Psoas muscle (tissue), 8 donors: Measurements from ENCODE around the gene CBLL2. TPM values are rescaled to one million over a fixed set of nuclear protein-coding genes. Genes with fewer than 3 reads are reported as not detected.

ENCODE experiments used
- ATAC-seq, 4 donors: fragments of 200-7000 bp; cut with Tn5 transposase; one replicate each; pipeline ENCODE4 v1.9.1; 2020; ENCODE audit warnings: moderate library complexity in 3 of 4, mild to moderate bottlenecking in 2 of 4
- DNase-seq, 2 donors: peaks; one replicate each; pipeline ENCODE4 v3.0.0-alpha.2; 2020
- H3K27ac ChIP-seq: fragments of 200-600 bp; one replicate; pipeline ENCODE4 v1.8.0; 2022
- H3K27me3 ChIP-seq, 3 donors: fragments of 200-600 bp in 1 of 3; one replicate each; pipeline versions ENCODE4 v1.6.1 to v1.8.0; 2013 to 2022; ENCODE audit warnings: low read length in 2 of 3, mild to moderate bottlenecking in 2 of 3, moderate library complexity in 1 of 3; ENCODE audit not compliant: insufficient read depth in 3 of 3
- H3K36me3 ChIP-seq, 2 donors: fragments of 200-600 bp in 1 of 2; one replicate each; pipeline versions ENCODE4 v1.6.1 to v1.8.0; 2013 to 2022; ENCODE audit warnings: low read depth in 1 of 2, mild to moderate bottlenecking in 1 of 2, moderate library complexity in 1 of 2; ENCODE audit not compliant: insufficient read depth in 1 of 2
- H3K4me1 ChIP-seq: fragments of 200-600 bp; one replicate; pipeline ENCODE4 v1.8.0; 2022
- H3K4me3 ChIP-seq: fragments of 200-600 bp; one replicate; pipeline ENCODE4 v1.8.0; 2022; ENCODE audit warnings: mild to moderate bottlenecking
- H3K9me3 ChIP-seq: fragments of 200-600 bp; one replicate; pipeline ENCODE4 v1.8.0; 2022
- WGBS, 3 donors: extraction: QIAGEN DNeasy Blood & Tissue Kit; methylation state at CpG; one replicate each; pipeline versions ENCODE4 v1.1.6 to v1.1.7; 2013; 5-methylcytosine and 5-hydroxymethylcytosine counted together
- intact Hi-C, 2 donors: fragments of 100-400 bp; cut with DNase I; formaldehyde crosslinking; loops; one replicate each; pipeline versions ENCODE4 v1.11.0 to v1.14.2; 2022
- polyA plus RNA-seq, 3 donors: library from polyadenylated mRNA; stranded (reverse); fragments of 200-250 nt; gene quantifications; one replicate each; pipeline ENCODE4 v1.2.3, GENCODE V29; 2013
- total RNA-seq, 4 donors: library from RNA; stranded (reverse); fragmentation: NEBNext Ultra II Directional in 2 of 4; extraction: Animal tissue kit (Norgen Biotek cat#: 25700) in 2 of 4; gene quantifications; one replicate each; pipeline versions ENCODE4 v1.2.1 to v1.2.4, GENCODE V29; 2021 to 2023
- TF ChIP-seq, protein P1 (sequence below): fragments of 200-600 bp; IDR thresholded peaks from one replicate; pipeline ENCODE4 v1.8.0; 2022; ENCODE audit warnings: antibody characterized with exemption
- donor health status: healthy with polysubstance abuse.
- donor health status: DM: no; HTN: no; CAD: no; lungs with moderate emphysema.
- donor health status: Bipolar disorder and iron deficiency.
- donor health status: healthy.
- donor health status: DM: yes; HTN: yes; CAD: no.
- donor health status: DM: no; HTN: no; CAD: no.
- donor health status: DM: no; HTN: no; CAD: no.
- donor health status: DM: yes; HTN: yes; CAD: no.

The CBLL2 gene
- total and polyA plus RNA-seq, 7 donors = not detected

DNA sequence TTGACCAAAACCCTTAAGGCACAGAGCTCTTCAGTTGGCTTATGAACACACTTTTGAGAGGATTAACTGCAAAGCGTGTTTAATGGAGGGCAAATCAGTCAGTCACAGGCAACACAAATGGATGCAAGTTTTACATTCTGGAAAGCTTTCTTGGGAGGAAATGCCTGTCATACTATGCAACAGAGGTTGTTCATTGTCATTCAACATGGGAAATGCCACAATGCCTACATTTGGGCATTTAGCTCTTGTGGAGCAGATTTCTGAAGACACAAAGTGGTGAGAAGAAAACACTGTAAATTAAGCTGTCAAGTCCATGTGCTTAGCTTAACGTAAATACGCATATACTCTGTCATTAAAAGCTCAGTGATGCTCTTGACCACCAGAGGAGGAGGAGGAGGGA lies 41.1 kb downstream of the CBLL2 start:
- Histone ChIP-seq H3K4me3 (no peak overlapping the region), H3K36me3 (no peaks in the 10 kb centered on the region), H3K9me3 (no peaks in the 10 kb centered on the region), H3K27me3 (no peaks in the 10 kb centered on the region), H3K27ac (no peak overlapping the region), H3K4me1 (no peaks in the 10 kb centered on the region)
- 44 to 82% (median 51%) methylated on average over 3 of the region's 3 CpGs for WGBS, 3 donors
- no peak for ATAC-seq
- intact Hi-C loops = no loop called here
- TF ChIP-seq, protein P1, sequence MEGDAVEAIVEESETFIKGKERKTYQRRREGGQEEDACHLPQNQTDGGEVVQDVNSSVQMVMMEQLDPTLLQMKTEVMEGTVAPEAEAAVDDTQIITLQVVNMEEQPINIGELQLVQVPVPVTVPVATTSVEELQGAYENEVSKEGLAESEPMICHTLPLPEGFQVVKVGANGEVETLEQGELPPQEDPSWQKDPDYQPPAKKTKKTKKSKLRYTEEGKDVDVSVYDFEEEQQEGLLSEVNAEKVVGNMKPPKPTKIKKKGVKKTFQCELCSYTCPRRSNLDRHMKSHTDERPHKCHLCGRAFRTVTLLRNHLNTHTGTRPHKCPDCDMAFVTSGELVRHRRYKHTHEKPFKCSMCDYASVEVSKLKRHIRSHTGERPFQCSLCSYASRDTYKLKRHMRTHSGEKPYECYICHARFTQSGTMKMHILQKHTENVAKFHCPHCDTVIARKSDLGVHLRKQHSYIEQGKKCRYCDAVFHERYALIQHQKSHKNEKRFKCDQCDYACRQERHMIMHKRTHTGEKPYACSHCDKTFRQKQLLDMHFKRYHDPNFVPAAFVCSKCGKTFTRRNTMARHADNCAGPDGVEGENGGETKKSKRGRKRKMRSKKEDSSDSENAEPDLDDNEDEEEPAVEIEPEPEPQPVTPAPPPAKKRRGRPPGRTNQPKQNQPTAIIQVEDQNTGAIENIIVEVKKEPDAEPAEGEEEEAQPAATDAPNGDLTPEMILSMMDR = no peak
- no peak for DNase-seq

DNA sequence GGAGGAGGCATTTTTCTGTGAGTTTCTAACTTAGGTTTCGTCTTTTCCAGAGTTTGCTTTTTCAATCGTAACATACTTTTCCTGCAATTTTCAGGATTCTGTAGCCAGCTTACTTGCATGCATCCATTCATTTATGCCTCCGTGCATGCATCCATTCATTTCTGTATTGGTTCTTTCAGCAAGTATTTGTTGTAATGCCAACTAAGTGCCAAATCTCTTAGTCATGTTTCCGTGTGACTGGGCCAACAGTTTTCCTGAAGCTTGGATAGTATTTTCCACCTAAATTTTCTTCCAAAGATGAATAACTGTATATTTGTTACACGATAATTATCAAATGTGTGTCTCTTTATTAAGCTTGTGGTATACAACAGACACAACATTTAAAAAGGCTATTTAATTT lies 41.5 kb downstream of the CBLL2 start:
- WGBS, 3 donors = 36 to 54% (median 41%) methylated on average over 5 of the region's 5 CpGs
- ATAC-seq = no peak

DNA sequence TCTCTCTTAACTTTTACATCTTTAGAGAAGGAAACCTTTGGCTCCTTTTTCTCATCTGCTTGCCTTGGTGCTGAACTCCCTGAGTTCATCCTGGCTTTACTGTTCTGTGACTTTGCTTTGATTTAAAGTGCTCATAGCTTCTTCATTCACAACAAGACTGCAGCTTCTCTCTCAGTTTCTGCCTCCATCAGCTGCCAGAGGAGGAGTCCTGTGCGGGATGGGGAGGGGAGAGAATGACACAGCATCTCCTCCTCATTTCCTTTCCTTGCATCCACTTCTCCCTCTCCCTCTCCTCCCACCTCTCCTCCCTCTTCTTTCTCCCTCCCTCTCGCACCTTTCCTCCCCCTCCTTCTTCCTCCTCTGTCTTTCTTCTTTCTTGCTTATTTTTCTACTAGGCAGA lies 42.0 kb downstream of the CBLL2 start:
- no peaks in the 10 kb centered on the region for H3K9me3 ChIP-seq
- H3K27ac ChIP-seq = no peak overlapping the region
- H3K36me3 ChIP-seq = no peaks in the 10 kb centered on the region
- no peaks in the 10 kb centered on the region for H3K27me3 ChIP-seq
- no peaks in the 10 kb centered on the region for H3K4me1 ChIP-seq
- 34 to 49% (median 41%) methylated on average over 2 of the region's 2 CpGs for WGBS, 3 donors
- H3K4me3 ChIP-seq = no peak overlapping the region
- ATAC-seq (no peak), DNase-seq (no peak)
- TF ChIP-seq, protein P1 = no peak
- intact Hi-C loops = no loop called here

More for the DNA sequence above, 41.5 kb downstream of the CBLL2 start:
- no peaks in the 10 kb centered on the region for H3K36me3 ChIP-seq
- intact Hi-C loops = no loop called here
- H3K27ac ChIP-seq = no peak overlapping the region
- DNase-seq = no peak
- H3K9me3 ChIP-seq = no peaks in the 10 kb centered on the region
- no peaks in the 10 kb centered on the region for H3K27me3 ChIP-seq
- no peaks in the 10 kb centered on the region for H3K4me1 ChIP-seq
- no peak overlapping the region for H3K4me3 ChIP-seq
- TF ChIP-seq, protein P1 = no peak

DNA sequence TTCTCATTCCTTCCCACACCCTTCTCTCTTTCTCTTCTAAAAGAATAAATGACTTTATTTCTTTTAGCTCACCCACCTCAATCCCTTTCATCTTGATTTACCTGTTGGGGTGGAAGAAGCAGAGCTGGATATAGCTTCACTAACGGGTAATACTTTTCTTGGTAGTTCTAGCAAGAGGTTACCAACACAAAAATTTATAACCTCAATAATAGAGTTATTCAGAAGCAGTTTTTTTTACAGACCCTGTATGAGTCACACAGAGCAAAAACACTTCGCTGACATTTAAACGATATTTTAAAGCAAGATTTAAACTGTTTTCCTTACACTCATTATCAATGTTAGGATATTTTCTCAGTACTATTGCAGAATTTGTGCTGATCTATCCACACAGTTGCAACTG lies 42.4 kb downstream of the CBLL2 start:
- DNase-seq = no peak
- intact Hi-C loops = no loop called here
- no peak overlapping the region for H3K4me3 ChIP-seq
- no peak overlapping the region for H3K27ac ChIP-seq
- TF ChIP-seq, protein P1 = no peak
- no peaks in the 10 kb centered on the region for H3K36me3 ChIP-seq
- peaks cover 0 to under 1% (median 0%) of the 10 kb centered on the region in 3 donors for H3K27me3 ChIP-seq
- ATAC-seq = no peak
- 72 to 79% (median 75%) methylated on average over 3 of the region's 3 CpGs for WGBS, 3 donors
- no peaks in the 10 kb centered on the region for H3K9me3 ChIP-seq
- no peaks in the 10 kb centered on the region for H3K4me1 ChIP-seq

DNA sequence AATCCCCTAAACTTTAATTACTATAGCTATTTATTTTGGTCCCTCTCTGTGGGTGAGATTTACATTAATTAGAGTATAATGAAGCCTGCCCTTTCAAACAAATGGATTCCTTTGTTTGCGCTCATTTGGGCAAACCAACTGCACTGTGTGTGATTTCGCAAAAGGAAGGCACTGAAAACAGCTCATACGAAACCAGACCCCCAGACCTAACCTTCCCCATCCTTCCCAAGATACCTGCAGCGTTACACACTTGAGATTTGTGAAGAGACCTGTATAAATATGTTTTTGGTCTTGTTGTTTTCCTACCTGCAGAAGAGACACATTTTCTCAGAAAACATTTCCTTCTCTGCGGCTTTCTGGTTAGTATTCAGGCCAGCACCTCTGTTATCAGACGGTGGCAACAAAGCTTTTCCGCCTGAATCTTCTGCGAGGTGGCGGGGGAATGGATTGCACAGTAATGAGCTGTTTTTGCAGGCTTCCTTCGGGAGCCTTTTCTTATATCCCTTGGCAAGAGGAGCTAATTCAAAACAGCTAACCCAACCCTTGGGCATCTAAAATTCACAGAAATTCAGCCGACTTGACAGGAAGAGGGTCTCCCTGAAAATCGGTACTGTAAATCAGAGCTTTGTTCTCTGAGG lies 47.6 kb downstream of the CBLL2 start:
- H3K36me3 ChIP-seq = no peaks in the 10 kb centered on the region
- WGBS, 3 donors = 65 to 83% (median 80%) methylated on average over 12 of the region's 12 CpGs
- no peak overlapping the region for H3K27ac ChIP-seq

More for the DNA sequence above, 47.6 kb downstream of the CBLL2 start:
- Histone ChIP-seq H3K9me3 (no peaks in the 10 kb centered on the region), H3K4me3 (no peak overlapping the region), H3K27me3 (peaks cover 0 to 9% (median 0%) of the 10 kb centered on the region in 3 donors), H3K4me1 (no peaks in the 10 kb centered on the region)
- intact Hi-C loops = no loop called here
- ATAC-seq (no peak), DNase-seq (no peak)
- TF ChIP-seq, protein P1 = no peak
